Activated B cell treated with CpG ODN at 0.5 μM for 24 hours (primary cell): Measurements from ENCODE around the gene SERPINC1. TPM values are rescaled to one million over a fixed set of nuclear protein-coding genes. Genes with fewer than 3 reads are reported as not detected.

Source experiments
- ATAC-seq: fragments of 200-7000 bp; cut with Tn5 transposase; one replicate; pipeline ENCODE4 v1.10.0; 2021; ENCODE audit warnings: low read depth, mild to moderate bottlenecking, moderate library complexity
- CTCF ChIA-PET: fragments of 350-600 bp; sonication (Branson Sonifier 250); formaldehyde crosslinking; loops from one replicate; lab custom pipeline; 2021; ENCODE audit warnings: antibody characterized with exemption; lab: Charles Lee
- POLR2A ChIA-PET: fragments of 350-600 bp; sonication (Branson Sonifier 250); formaldehyde crosslinking; loops from one replicate; lab custom pipeline; 2021; ENCODE audit warnings: antibody characterized with exemption; lab: Charles Lee
- DNase-seq: peaks from one replicate; pipeline ENCODE4 v3.0.0; 2022
- H3K27ac Mint-ChIP-seq: one replicate; pipeline ENCODE4 v1.8.0; 2020; ENCODE audit warnings: mixed read lengths
- H3K27me3 Mint-ChIP-seq: one replicate; pipeline ENCODE4 v1.8.0; 2021; ENCODE audit warnings: mixed read lengths
- H3K36me3 Mint-ChIP-seq: one replicate; pipeline ENCODE4 v1.8.0; 2021; ENCODE audit warnings: low read depth, mixed read lengths
- H3K4me1 Mint-ChIP-seq: one replicate; pipeline ENCODE4 v1.8.0; 2021; ENCODE audit warnings: mixed read lengths
- H3K4me3 Mint-ChIP-seq: one replicate; pipeline ENCODE4 v1.8.0; 2020; ENCODE audit warnings: mild to moderate bottlenecking, mixed read lengths
- H3K9me3 Mint-ChIP-seq: one replicate; pipeline ENCODE4 v1.8.0; 2020; ENCODE audit warnings: mixed read lengths
- CTCF ChIP-seq: fragments of 200-600 bp; IDR thresholded peaks from one replicate; pipeline ENCODE4 v1.8.0; 2022; ENCODE audit warnings: antibody characterized with exemption, mild to moderate bottlenecking
- intact Hi-C: fragments of 100-400 bp; cut with micrococcal nuclease; formaldehyde crosslinking; loops from one replicate; pipeline ENCODE4 v1.15.1; 2024
- total RNA-seq: library from RNA; stranded (reverse); gene quantifications from 2 replicates; pipeline ENCODE4 v1.2.3, GENCODE V29; 2022

Gene SERPINC1
- total RNA-seq, 1 donor from 2014 or later = 0.24 TPM

- peaks cover 59% of the 10 kb centered on the region for H3K4me1 Mint-ChIP-seq
- H3K36me3 Mint-ChIP-seq = peaks cover 56% of the 10 kb centered on the region
- no peak for TF ChIP-seq CTCF
- intact Hi-C loops = no loop called here
- peak overlapping the region; percentile 32 for H3K4me3 Mint-ChIP-seq
- ChIA-PET POLR2A (interaction anchor here (0.9 to 3.1 kb wide), 2 partner anchors 46 to 1129 kb away, joined by 3 to 49 read pairs; partner anchors contain the start of genes CACYBP, CENPL and DARS2), CTCF (no interaction called here)
- H3K27me3 Mint-ChIP-seq = no peaks in the 10 kb centered on the region
- no peaks in the 10 kb centered on the region for H3K9me3 Mint-ChIP-seq
- peak overlapping the region; percentile 97 for H3K27ac Mint-ChIP-seq
- DNase-seq (no peak), ATAC-seq (no peak)
Observed at GRCh38 chr1:173870252-173871075, 46.7 kb downstream of the SERPINC1 start.

- H3K9me3 Mint-ChIP-seq = no peaks in the 10 kb centered on the region
- H3K4me3 Mint-ChIP-seq = peak overlapping the region; percentile 97
- ChIA-PET POLR2A (interaction anchor here (0.9 to 3.1 kb wide), 22 partner anchors 9 to 1336 kb away, joined by 3 to 49 read pairs (median 14); partner anchors contain the start of genes CACYBP, CENPL, DARS2 and KLHL20), CTCF (interaction anchor here (1.1 kb wide), 1 partner anchor 439 kb away, joined by 3 read pairs; no protein-coding TSS in a partner anchor)
- no peaks in the 10 kb centered on the region for H3K27me3 Mint-ChIP-seq
- intact Hi-C loops = loop anchor here (2.0 to 10.0 kb wide), 3 partner anchors 154 to 876 kb away; partner anchors contain the start of gene KLHL20
- peaks cover 74% of the 10 kb centered on the region for H3K4me1 Mint-ChIP-seq
- DNase-seq (no peak), ATAC-seq (no peak)
- TF ChIP-seq CTCF = no peak
- peaks cover 64% of the 10 kb centered on the region for H3K36me3 Mint-ChIP-seq
- peak overlapping the region; percentile 97 for H3K27ac Mint-ChIP-seq
Observed at GRCh38 chr1:173869021-173869359, 48.1 kb downstream of the SERPINC1 start.

GRCh38 chr1:173868266-173869020 lies 48.7 kb downstream of the SERPINC1 start, which contains the start of gene ZBTB37:
ZBTB37 (plus strand) TSS chr1:173868380; CDS start chr1:173870226, 1,846 bp downstream.
- peak; percentile 63 for ATAC-seq
- TF ChIP-seq CTCF = no peak
- peaks cover 69% of the 10 kb centered on the region for H3K36me3 Mint-ChIP-seq
- peaks cover 79% of the 10 kb centered on the region for H3K4me1 Mint-ChIP-seq
- intact Hi-C loops = loop anchor here (1.0 to 10.0 kb wide), 11 partner anchors 44 to 1335 kb away; partner anchors contain the start of genes CACYBP, CENPL, DARS2 and KLHL20
- POLR2A ChIA-PET = interaction anchor here (0.6 to 3.1 kb wide), 50 partner anchors 8 to 1688 kb away, joined by 3 to 49 read pairs (median 4); partner anchors contain the start of genes CACYBP, CENPL, DARS2 and KLHL20
- H3K4me3 Mint-ChIP-seq = peak within 1 kb of the TSS; percentile 97
- peak; percentile 92 for DNase-seq
- no peaks in the 10 kb centered on the region for H3K27me3 Mint-ChIP-seq
- CTCF ChIA-PET = interaction anchor here (1.1 kb wide), 1 partner anchor 439 kb away, joined by 3 read pairs; no protein-coding TSS in a partner anchor
- H3K27ac Mint-ChIP-seq = peak within 1 kb of the TSS; percentile 97
- no peaks in the 10 kb centered on the region for H3K9me3 Mint-ChIP-seq

GRCh38 chr1:173867753-173868265 lies 49.3 kb downstream of the SERPINC1 start, which contains the start of gene GAS5:
GAS5 (minus strand) TSS chr1:173867989.
- POLR2A ChIA-PET = interaction anchor here (0.6 to 3.1 kb wide), 51 partner anchors 8 to 1687 kb away, joined by 3 to 49 read pairs (median 4); partner anchors contain the start of genes CACYBP, CENPL, DARS2 and KLHL20
- ATAC-seq (peak; percentile 80), DNase-seq (peak; percentile 95)
- intact Hi-C loops = loop anchor here (1.0 to 10.0 kb wide), 11 partner anchors 44 to 1335 kb away; partner anchors contain the start of genes CACYBP, CENPL, DARS2 and KLHL20
- no peaks in the 10 kb centered on the region for H3K9me3 Mint-ChIP-seq
- H3K36me3 Mint-ChIP-seq = peaks cover 70% of the 10 kb centered on the region
- TF ChIP-seq CTCF = no peak
- peaks cover 79% of the 10 kb centered on the region for H3K4me1 Mint-ChIP-seq
- H3K27me3 Mint-ChIP-seq = no peaks in the 10 kb centered on the region
- peak within 1 kb of the TSS; percentile 97 for H3K4me3 Mint-ChIP-seq
- peak within 1 kb of the TSS; percentile 97 for H3K27ac Mint-ChIP-seq
- CTCF ChIA-PET = interaction anchor here (1.1 kb wide), 1 partner anchor 438 kb away, joined by 3 read pairs; no protein-coding TSS in a partner anchor
